Stomach (tissue), 9 donors: ENCODE data around the gene GPR158. TPM values are rescaled to one million over a fixed set of nuclear protein-coding genes. Genes with fewer than 3 reads are reported as not detected.

Experiments
- DNase-seq, 2 donors: peaks; one replicate each; pipeline versions ENCODE4 v3.0.0 to v3.0.0-alpha.2; 2013 to 2019
- H3K27ac ChIP-seq, 5 donors: fragments of 200-600 bp in 4 of 5; sonication (generic) in 4 of 5; one replicate each; pipeline ENCODE4 v1.5.1; 2013 to 2019; ENCODE audit warnings: mild to moderate bottlenecking in 1 of 5, moderate library complexity in 1 of 5
- H3K27me3 ChIP-seq, 3 donors: fragments of 200-600 bp; sonication (generic); one replicate each; pipeline ENCODE4 v1.5.1; 2017 to 2019; ENCODE audit warnings: mixed run types in 1 of 3
- H3K36me3 ChIP-seq, 4 donors: fragments of 200-600 bp; sonication (generic); 1 replicate in 3 of 4; 2 replicates in 1 of 4; pipeline ENCODE4 v1.5.1; 2016 to 2019
- H3K4me1 ChIP-seq, 4 donors: fragments of 200-600 bp; sonication (generic); one replicate each; pipeline ENCODE4 v1.5.1; 2016 to 2019
- H3K4me3 ChIP-seq, 4 donors: fragments of 200-600 bp; sonication (generic) in 3 of 4; one replicate each; pipeline ENCODE4 v1.5.1; 2016 to 2019; ENCODE audit warnings: mild to moderate bottlenecking in 1 of 4
- H3K9me3 ChIP-seq, 4 donors: fragments of 200-600 bp; sonication (generic); one replicate each; pipeline ENCODE4 v1.5.1; 2016 to 2019
- EP300 ChIP-seq: sonication (generic); formaldehyde crosslinking; IDR thresholded peaks from one replicate; pipeline ENCODE4 v1.6.1; 2017; ENCODE audit warnings: antibody characterized with exemption
- POLR2A ChIP-seq, 4 donors: fragments of 450-650 bp; IDR thresholded peaks; one replicate each; pipeline ENCODE4 v1.6.1; 2016; ENCODE audit warnings: antibody characterized with exemption in 4 of 4, control low read depth in 2 of 4, mild to moderate bottlenecking in 1 of 4, moderate library complexity in 1 of 4
- POLR2AphosphoS5 ChIP-seq, 3 donors: sonication (generic); formaldehyde crosslinking; IDR thresholded peaks; one replicate each; pipeline ENCODE4 v1.6.1; 2016; ENCODE audit warnings: antibody characterized with exemption in 3 of 3
- WGBS, 5 donors: extraction: QIAGEN DNeasy Blood & Tissue Kit in 3 of 5; methylation state at CpG; one replicate each; pipeline versions ENCODE4 v1.1.5 to v1.1.7; 2013 to 2018; 5-methylcytosine and 5-hydroxymethylcytosine counted together
- intact Hi-C: fragments of 100-400 bp; cut with DNase I; formaldehyde crosslinking; loops from one replicate; pipeline ENCODE4 v1.15.1; 2023; ENCODE audit warnings: low total_unique reads
- polyA plus RNA-seq, 3 donors: library from polyadenylated mRNA; stranded (reverse); fragments of 200-250 nt; gene quantifications; one replicate each; pipeline ENCODE4 v1.2.3, GENCODE V29; 2013
- total RNA-seq, 5 donors: library from RNA; depleted of rRNA; stranded (reverse); fragments of >200 nt; gene quantifications; one replicate each; pipeline versions ENCODE4 v1.1.0 to v1.2.3, GENCODE V29; 2014 to 2016
- TF ChIP-seq, protein P1 (sequence below), 7 experiments: fragments of 450-650 bp in 4 of 7; fragments of 200-600 bp in 3 of 7; sonication (generic) in 3 of 7; IDR thresholded peaks; one replicate each; pipeline ENCODE4 v1.5.1; 2016 to 2019; ENCODE audit warnings: antibody characterized with exemption in 7 of 7, control low read depth in 2 of 7, mild to moderate bottlenecking in 1 of 7
- donor health status: healthy with polysubstance abuse.
- donor health status: Bipolar disorder and iron deficiency.
- donor health status: healthy.

GPR158 gene
- total and polyA plus RNA-seq, 8 donors, result 0.05 to 1.1 (median 0.20) TPM; not detected in 4

DNA sequence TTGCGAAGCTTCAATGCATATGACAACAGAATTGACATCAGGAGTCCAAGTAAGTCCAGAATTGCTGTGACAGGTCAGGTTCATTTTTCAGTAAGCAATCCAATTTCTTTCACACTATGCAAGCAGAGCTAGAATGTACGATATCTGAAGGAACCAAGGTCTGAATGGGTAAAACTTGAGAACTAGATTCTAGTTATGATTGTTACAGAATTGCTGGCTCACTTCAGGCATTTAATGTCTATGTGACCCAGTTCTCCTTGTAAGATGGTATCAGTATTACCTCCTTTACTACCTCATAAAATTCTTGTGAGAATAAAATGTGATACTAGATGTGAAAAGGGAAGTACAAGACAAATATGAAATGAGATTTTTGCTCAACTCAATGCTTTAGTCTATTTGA, 159.6 kb downstream of the GPR158 start:
- Histone ChIP-seq H3K4me1 (no peaks in the 10 kb centered on the region), H3K4me3 (no peak overlapping the region), H3K27me3 (no peaks in the 10 kb centered on the region), H3K36me3 (no peaks in the 10 kb centered on the region), H3K27ac (no peak overlapping the region), H3K9me3 (no peaks in the 10 kb centered on the region)
- 79 to 95% (median 90%) methylated on average over 2 of the region's 2 CpGs for WGBS, 5 donors
- intact Hi-C loops, result no loop called here
- TF ChIP-seq POLR2A (IDR thresholded peaks at IDR 0.05), result no peak
- no peak for TF ChIP-seq EP300
- TF ChIP-seq, protein P1, sequence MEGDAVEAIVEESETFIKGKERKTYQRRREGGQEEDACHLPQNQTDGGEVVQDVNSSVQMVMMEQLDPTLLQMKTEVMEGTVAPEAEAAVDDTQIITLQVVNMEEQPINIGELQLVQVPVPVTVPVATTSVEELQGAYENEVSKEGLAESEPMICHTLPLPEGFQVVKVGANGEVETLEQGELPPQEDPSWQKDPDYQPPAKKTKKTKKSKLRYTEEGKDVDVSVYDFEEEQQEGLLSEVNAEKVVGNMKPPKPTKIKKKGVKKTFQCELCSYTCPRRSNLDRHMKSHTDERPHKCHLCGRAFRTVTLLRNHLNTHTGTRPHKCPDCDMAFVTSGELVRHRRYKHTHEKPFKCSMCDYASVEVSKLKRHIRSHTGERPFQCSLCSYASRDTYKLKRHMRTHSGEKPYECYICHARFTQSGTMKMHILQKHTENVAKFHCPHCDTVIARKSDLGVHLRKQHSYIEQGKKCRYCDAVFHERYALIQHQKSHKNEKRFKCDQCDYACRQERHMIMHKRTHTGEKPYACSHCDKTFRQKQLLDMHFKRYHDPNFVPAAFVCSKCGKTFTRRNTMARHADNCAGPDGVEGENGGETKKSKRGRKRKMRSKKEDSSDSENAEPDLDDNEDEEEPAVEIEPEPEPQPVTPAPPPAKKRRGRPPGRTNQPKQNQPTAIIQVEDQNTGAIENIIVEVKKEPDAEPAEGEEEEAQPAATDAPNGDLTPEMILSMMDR (IDR thresholded peaks at IDR 0.05), result no peak
- TF ChIP-seq POLR2AphosphoS5 (IDR thresholded peaks at IDR 0.05), result no peak
- DNase-seq, result no peak

DNA sequence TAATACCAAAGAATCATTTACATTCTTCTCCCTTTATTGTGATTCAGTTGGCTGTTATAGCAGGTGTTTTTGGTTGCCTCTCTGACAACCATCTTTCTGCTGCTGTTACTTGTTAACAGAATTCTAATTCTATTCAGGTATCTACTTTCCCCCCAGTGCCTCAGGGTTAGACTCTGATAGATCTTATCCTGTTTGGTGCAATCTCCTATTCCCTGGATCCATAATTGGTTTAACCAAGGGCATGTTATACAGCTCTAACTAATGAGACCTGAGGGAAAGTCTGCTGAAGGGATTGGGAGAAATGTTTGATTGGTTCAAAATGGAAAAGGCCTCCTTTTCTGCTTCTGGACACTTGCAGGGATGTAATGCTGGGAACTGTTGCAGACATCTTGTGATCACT, 161.5 kb downstream of the GPR158 start:
- Histone ChIP-seq H3K9me3 (no peaks in the 10 kb centered on the region), H3K4me1 (no peaks in the 10 kb centered on the region), H3K27ac (no peak overlapping the region), H3K36me3 (no peaks in the 10 kb centered on the region), H3K4me3 (no peak overlapping the region), H3K27me3 (no peaks in the 10 kb centered on the region)
- intact Hi-C loops, result no loop called here
- no peak for TF ChIP-seq POLR2AphosphoS5 (IDR thresholded peaks at IDR 0.05)
- TF ChIP-seq, protein P1 (IDR thresholded peaks at IDR 0.05), result no peak
- no peak for TF ChIP-seq EP300
- no peak for TF ChIP-seq POLR2A (IDR thresholded peaks at IDR 0.05)
- DNase-seq, result no peak

DNA sequence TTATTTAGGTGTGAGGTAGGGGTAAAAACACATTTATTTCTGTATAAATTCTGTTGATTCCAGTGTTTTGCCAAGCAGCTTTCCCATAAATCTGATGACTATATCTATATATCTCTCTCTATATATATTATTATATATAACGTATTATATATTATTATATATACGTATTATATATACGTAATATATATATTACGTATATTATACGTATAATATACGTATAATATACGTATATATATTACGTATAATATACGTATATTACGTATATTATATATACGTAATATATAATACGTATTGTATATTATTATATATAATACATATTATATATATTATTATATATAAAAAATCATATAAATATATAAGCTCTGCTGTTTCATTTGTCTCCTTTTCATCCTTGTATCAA, 163.5 kb downstream of the GPR158 start:
- no peaks in the 10 kb centered on the region for H3K9me3 ChIP-seq
- TF ChIP-seq POLR2A (IDR thresholded peaks at IDR 0.05), result no peak
- TF ChIP-seq POLR2AphosphoS5 (IDR thresholded peaks at IDR 0.05), result no peak
- TF ChIP-seq, protein P1 (IDR thresholded peaks at IDR 0.05), result no peak
- TF ChIP-seq EP300, result no peak
- WGBS, 5 donors, result 70 to 96% (median 95%) methylated on average over 12 of the region's 12 CpGs
- H3K4me3 ChIP-seq, result no peak overlapping the region
- H3K36me3 ChIP-seq, result no peaks in the 10 kb centered on the region
- H3K27ac ChIP-seq, result no peak overlapping the region
- no peak for DNase-seq
- intact Hi-C loops, result no loop called here
- no peaks in the 10 kb centered on the region for H3K27me3 ChIP-seq
- H3K4me1 ChIP-seq, result no peaks in the 10 kb centered on the region

DNA sequence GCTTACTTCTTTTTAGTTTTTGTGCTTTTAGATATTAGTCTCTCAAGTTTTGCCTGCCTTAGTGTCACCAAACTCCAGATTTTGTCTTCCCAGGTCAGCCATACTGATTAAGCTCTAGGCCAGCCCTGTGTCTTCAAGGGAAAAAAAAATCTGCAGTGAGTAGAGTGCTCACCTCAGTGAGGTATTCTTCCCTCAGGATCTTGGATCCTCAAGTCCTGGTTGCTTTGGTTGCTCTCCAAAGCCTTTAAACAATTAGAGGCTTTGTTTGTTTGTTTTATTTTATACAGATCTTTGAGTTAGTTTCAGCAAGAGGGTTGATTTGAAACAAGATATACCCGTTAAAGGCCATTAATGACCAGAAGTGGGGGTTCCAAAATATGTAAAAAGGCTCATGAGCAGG, 165.2 kb downstream of the GPR158 start:
- intact Hi-C loops, result no loop called here
- TF ChIP-seq POLR2A (IDR thresholded peaks at IDR 0.05) (no peak), POLR2AphosphoS5 (IDR thresholded peaks at IDR 0.05) (no peak), EP300 (no peak)
- TF ChIP-seq, protein P1 (IDR thresholded peaks at IDR 0.05), result no peak
- WGBS, 5 donors, result 44 to 67% (median 52%) methylated on average over 1 of the region's 1 CpG
- H3K27ac ChIP-seq, result no peak overlapping the region
- no peak for DNase-seq
- H3K4me3 ChIP-seq, result no peak overlapping the region
- no peaks in the 10 kb centered on the region for H3K9me3 ChIP-seq
- H3K27me3 ChIP-seq, result no peaks in the 10 kb centered on the region
- no peaks in the 10 kb centered on the region for H3K4me1 ChIP-seq
- H3K36me3 ChIP-seq, result no peaks in the 10 kb centered on the region
